Parathyroid adenoma (tissue), 2 donors: Measurements from ENCODE around the gene SLC39A11.

Source experiments
- H2AFZ ChIP-seq: fragments of 300-600 bp; sonication (generic); one replicate; pipeline ENCODE4 v1.7.0; 2017; ENCODE audit warnings: antibody characterized with exemption, mild to moderate bottlenecking
- H3K27ac ChIP-seq: fragments of 300-600 bp; sonication (generic); one replicate; pipeline ENCODE4 v1.7.0; 2017
- H3K27me3 ChIP-seq: fragments of 300-600 bp; sonication (generic); one replicate; pipeline ENCODE4 v1.7.0; 2017; ENCODE audit warnings: low read length; ENCODE audit not compliant: control insufficient read depth, insufficient read depth
- H3K36me3 ChIP-seq: fragments of 300-600 bp; sonication (generic); one replicate; pipeline ENCODE4 v1.7.0; 2017; ENCODE audit warnings: low read length; ENCODE audit not compliant: control insufficient read depth, insufficient read depth
- H3K4me1 ChIP-seq: fragments of 300-600 bp; sonication (generic); one replicate; pipeline ENCODE4 v1.7.0; 2017; ENCODE audit warnings: control low read depth
- H3K4me2 ChIP-seq: fragments of 300-600 bp; sonication (generic); one replicate; pipeline ENCODE4 v1.7.0; 2017; ENCODE audit warnings: low read length
- H3K4me3 ChIP-seq: fragments of 300-600 bp; sonication (generic); one replicate; pipeline ENCODE4 v1.7.0; 2017; ENCODE audit warnings: low read depth, low read length
- H3K79me2 ChIP-seq: fragments of 300-600 bp; sonication (generic); one replicate; pipeline ENCODE4 v1.7.0; 2017; ENCODE audit warnings: control low read depth
- H3K9ac ChIP-seq: fragments of 300-600 bp; sonication (generic); one replicate; pipeline ENCODE4 v1.7.0; 2017; ENCODE audit warnings: mild to moderate bottlenecking
- H3K9me3 ChIP-seq: fragments of 300-600 bp; sonication (generic); one replicate; pipeline ENCODE4 v1.7.0; 2017; ENCODE audit warnings: low read length; ENCODE audit not compliant: control insufficient read depth
- CTCF ChIP-seq: fragments of 300-600 bp; sonication (generic); IDR thresholded peaks from one replicate; pipeline ENCODE4 v1.7.0; 2017; ENCODE audit warnings: antibody characterized with exemption, mild to moderate bottlenecking
- donor health status: primary hyperparathyroidism.

Gene SLC39A11

GRCh38 chr17:72947475-72947874 is 145.0 kb downstream of the SLC39A11 start:
- H3K36me3 ChIP-seq: no peaks in the 10 kb centered on the region

GRCh38 chr17:72946696-72947095 is 145.8 kb downstream of the SLC39A11 start:
- H3K36me3 ChIP-seq: no peaks in the 10 kb centered on the region

More at GRCh38 chr17:72947475-72947874, 145.0 kb downstream of the SLC39A11 start:
- no peak for TF ChIP-seq CTCF
- H3K9ac ChIP-seq: no peak overlapping the region
- no peaks in the 10 kb centered on the region for H3K9me3 ChIP-seq
- no peak overlapping the region for H3K4me3 ChIP-seq
- no peak overlapping the region for H3K4me2 ChIP-seq
- H3K4me1 ChIP-seq: no peaks in the 10 kb centered on the region
- H3K27ac ChIP-seq: no peak overlapping the region
- H3K27me3 ChIP-seq: no peaks in the 10 kb centered on the region
- no peak overlapping the region for H2AFZ ChIP-seq
- H3K79me2 ChIP-seq: no peaks in the 10 kb centered on the region

GRCh38 chr17:72946156-72946555 is 146.3 kb downstream of the SLC39A11 start:
- Histone ChIP-seq H3K27ac (no peak overlapping the region), H3K4me3 (no peak overlapping the region), H3K36me3 (no peaks in the 10 kb centered on the region), H2AFZ (no peak overlapping the region), H3K9ac (no peak overlapping the region), H3K4me2 (no peak overlapping the region), H3K79me2 (no peaks in the 10 kb centered on the region), H3K4me1 (no peaks in the 10 kb centered on the region), H3K27me3 (no peaks in the 10 kb centered on the region), H3K9me3 (no peaks in the 10 kb centered on the region)
- no peak for TF ChIP-seq CTCF

More at GRCh38 chr17:72946696-72947095, 145.8 kb downstream of the SLC39A11 start:
- no peaks in the 10 kb centered on the region for H3K79me2 ChIP-seq
- no peaks in the 10 kb centered on the region for H3K27me3 ChIP-seq
- no peak for TF ChIP-seq CTCF
- H2AFZ ChIP-seq: no peak overlapping the region
- no peaks in the 10 kb centered on the region for H3K4me1 ChIP-seq
- H3K4me3 ChIP-seq: no peak overlapping the region
- H3K9ac ChIP-seq: no peak overlapping the region
- H3K27ac ChIP-seq: no peak overlapping the region
- H3K9me3 ChIP-seq: no peaks in the 10 kb centered on the region
- H3K4me2 ChIP-seq: no peak overlapping the region

- TF ChIP-seq CTCF: no peak
- H2AFZ ChIP-seq: no peak overlapping the region
- no peak overlapping the region for H3K4me2 ChIP-seq
- no peak overlapping the region for H3K9ac ChIP-seq
- H3K9me3 ChIP-seq: no peaks in the 10 kb centered on the region
- no peak overlapping the region for H3K27ac ChIP-seq
- no peaks in the 10 kb centered on the region for H3K36me3 ChIP-seq
- no peaks in the 10 kb centered on the region for H3K27me3 ChIP-seq
- no peaks in the 10 kb centered on the region for H3K79me2 ChIP-seq
- H3K4me3 ChIP-seq: no peak overlapping the region
- H3K4me1 ChIP-seq: no peaks in the 10 kb centered on the region
Measured at GRCh38 chr17:72945473-72945872, 147.0 kb downstream of the SLC39A11 start.

GRCh38 chr17:72943826-72944689 is 148.4 kb downstream of the SLC39A11 start:
- no peak for TF ChIP-seq CTCF
- H3K27ac ChIP-seq: no peak overlapping the region

More at GRCh38 chr17:72943826-72944689, 148.4 kb downstream of the SLC39A11 start:
- Histone ChIP-seq H2AFZ (no peak overlapping the region), H3K36me3 (no peaks in the 10 kb centered on the region), H3K4me3 (no peak overlapping the region), H3K27me3 (no peaks in the 10 kb centered on the region), H3K79me2 (no peaks in the 10 kb centered on the region), H3K9me3 (no peaks in the 10 kb centered on the region), H3K9ac (no peak overlapping the region), H3K4me1 (no peaks in the 10 kb centered on the region), H3K4me2 (no peak overlapping the region)
